Adrenal gland (tissue), 5 donors: ENCODE results near the gene PPP2R5D.

Experiments used
- POLR2A ChIP-seq, 2 donors: fragments of 450-650 bp; IDR thresholded peaks; one replicate each; pipeline ENCODE4 v1.6.1; 2017; ENCODE audit warnings: antibody characterized with exemption in 2 of 2, mild to moderate bottlenecking in 2 of 2, moderate library complexity in 1 of 2
- TF ChIP-seq, protein P1 (sequence below), 6 experiments: fragments of 450-650 bp in 4 of 6; fragments of 200-600 bp in 2 of 6; sonication (generic) in 1 of 6; IDR thresholded peaks; 1 replicate in 5 of 6; 2 replicates in 1 of 6; pipeline versions ENCODE4 v1.5.1 to v1.8.0; 2016 to 2021; ENCODE audit warnings: antibody characterized with exemption in 6 of 6, mild to moderate bottlenecking in 2 of 6, moderate library complexity in 1 of 6
- donor health status: DM: no; HTN: no; CAD: no.

- TF ChIP-seq, protein P1, sequence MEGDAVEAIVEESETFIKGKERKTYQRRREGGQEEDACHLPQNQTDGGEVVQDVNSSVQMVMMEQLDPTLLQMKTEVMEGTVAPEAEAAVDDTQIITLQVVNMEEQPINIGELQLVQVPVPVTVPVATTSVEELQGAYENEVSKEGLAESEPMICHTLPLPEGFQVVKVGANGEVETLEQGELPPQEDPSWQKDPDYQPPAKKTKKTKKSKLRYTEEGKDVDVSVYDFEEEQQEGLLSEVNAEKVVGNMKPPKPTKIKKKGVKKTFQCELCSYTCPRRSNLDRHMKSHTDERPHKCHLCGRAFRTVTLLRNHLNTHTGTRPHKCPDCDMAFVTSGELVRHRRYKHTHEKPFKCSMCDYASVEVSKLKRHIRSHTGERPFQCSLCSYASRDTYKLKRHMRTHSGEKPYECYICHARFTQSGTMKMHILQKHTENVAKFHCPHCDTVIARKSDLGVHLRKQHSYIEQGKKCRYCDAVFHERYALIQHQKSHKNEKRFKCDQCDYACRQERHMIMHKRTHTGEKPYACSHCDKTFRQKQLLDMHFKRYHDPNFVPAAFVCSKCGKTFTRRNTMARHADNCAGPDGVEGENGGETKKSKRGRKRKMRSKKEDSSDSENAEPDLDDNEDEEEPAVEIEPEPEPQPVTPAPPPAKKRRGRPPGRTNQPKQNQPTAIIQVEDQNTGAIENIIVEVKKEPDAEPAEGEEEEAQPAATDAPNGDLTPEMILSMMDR (IDR thresholded peaks at IDR 0.05), result no peak
- no peak for TF ChIP-seq POLR2A (IDR thresholded peaks at IDR 0.05)
Observed at GRCh38 chr6:43037197-43037596, 52.8 kb downstream of the PPP2R5D start.
